NCI-H2107 treated with DMSO at 0.1 percent for 48 hours (cell line): ENCODE data around the gene MYMK.

Source experiments
- DNase-seq: peaks from one replicate; lab custom pipeline; 2025; ENCODE audit not compliant: unreplicated experiment; lab: John Stamatoyannopoulos, UW

MYMK gene

DNA sequence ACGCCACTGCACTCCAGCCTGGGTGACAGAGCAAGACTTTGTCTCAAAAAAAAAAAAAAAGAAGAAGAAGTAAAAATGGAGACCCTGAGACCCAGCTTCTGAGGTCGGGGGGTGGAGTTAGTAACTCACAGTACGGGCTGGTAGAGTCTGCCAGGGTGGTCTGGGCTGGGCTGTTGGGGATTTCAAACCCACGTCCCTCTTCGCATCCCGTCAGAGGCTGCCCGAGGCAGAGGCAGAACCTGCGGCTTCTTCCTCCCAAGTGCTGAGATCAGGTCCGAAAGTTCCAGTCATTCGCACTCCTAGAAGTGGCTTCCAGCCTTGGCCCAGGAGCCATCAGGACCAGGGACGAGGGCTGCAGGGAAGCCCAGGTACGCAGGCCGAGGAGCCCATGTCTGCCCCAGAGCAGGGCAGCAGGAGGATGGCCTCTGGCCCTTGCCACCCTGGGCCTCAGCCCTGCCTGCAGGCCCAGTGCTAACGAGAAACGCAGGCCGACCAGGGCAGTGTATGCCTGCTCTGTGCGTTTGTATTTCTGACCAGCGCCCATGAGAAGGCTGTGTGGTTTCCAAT, 36.0 kb downstream of the MYMK start:
- DNase-seq = no peak

DNA sequence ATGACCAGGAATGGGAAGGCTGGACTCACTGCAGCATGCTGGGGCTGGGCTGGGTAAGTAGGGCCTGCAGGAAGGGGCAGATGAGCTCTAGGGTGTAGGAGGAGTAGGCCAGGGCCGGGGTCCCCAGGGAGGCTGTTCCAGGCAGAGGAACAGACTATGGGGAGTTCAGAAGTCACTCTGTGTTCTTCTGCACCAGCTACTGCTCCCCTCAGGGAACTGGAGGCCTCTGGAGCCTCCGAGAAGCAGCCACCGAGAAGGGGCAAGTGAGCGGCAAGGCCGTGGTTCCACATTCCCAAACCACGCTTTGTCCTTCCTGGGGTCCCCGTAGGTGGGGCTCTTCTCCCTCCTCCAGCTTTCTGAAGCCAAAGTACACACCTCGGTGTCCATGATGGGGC, 37.4 kb downstream of the MYMK start:
- no peak for DNase-seq

DNA sequence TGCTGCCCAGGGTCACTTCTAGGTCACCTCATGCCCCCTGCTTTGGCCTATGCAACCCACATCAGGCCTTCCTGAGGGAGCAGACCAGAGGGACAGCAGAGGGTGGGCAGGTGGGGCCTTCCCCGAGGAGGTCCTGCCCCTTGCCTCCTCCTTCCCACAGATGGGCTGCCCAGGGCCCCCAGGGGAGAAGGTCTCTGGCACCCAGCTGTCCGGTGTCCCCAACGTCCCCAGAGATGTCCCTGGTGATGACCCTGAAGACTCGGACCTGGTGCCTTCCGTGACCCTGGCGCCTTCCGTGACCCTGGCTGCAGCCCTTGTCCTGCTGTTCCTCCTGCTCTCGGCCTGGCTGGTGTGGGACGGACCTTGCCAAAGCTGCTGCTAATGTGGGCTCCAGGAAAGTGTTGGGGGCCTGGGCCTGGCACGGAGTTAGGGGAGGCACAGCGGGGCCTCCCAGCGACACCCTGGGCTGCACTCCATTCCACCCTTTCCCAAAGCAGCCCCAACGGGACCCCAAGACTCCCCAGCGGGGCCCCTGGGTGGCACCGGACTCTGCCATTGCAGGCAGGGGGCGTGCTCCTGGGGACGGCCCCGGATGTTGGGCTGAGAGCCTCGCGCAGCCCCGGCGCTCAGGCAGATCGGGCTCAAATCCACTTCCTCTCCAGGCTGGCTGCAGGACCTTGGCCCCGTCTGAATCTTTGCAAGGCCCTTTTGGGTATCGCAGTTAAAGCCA, 39.1 kb downstream of the MYMK start:
- no peak for DNase-seq

DNA sequence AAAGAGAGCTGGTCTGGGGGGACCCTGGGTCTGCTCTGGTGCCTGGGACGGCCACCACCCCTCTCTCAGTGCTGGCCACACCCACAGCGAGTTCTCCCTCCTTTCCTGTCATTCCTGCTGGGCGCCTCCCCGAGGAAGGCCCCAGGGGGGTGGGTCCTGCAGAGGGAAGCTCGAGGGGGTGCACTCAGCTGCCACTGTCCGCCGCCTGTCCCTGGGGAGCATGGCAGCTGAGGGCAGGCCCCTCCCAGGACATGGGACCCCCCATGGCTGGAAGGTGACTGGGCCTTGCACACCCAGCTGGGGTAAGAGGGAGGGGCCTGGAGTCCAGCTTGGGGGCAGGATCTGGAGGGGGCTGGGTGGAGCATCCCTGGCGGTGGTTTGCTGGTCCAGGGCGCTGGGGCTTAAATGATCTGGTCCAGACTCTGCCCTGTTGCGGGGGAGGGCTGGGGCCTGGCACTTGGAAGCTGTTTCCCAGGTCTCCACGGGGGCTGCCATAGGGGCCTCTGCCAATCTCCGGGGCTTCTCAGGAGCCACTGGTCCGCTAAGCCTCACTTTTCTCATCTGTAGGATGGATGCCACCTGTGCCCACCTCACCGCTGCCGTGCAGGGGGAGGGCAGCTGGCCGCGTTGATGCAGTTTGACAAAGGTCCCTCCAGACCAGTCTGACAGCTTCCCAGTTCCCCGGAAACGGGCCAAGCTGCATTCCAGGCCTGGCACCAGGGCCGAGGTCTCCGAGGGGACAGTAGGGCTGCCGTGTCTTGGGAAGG, 39.9 kb downstream of the MYMK start:
- DNase-seq = no peak

DNA sequence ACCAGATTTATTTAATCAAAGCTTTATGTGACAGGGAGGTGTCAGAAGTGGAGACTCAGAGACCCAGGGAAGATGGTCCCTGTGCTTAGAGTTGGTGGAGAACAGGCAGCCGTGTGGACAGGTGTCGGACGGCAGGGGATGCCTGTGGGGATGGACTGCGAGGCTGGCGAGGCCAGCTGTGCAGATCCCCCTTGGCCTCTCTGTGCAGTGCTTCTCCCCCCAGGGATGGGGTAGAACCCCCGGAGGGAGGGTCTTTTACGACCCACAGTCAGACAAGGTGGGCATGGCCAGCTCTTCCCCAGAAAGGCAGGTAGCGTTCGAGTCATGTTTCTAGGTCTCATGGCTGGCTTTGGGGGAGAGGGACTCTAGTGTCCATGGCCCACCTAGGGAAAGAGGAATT, 41.1 kb downstream of the MYMK start:
- DNase-seq = no peak

DNA sequence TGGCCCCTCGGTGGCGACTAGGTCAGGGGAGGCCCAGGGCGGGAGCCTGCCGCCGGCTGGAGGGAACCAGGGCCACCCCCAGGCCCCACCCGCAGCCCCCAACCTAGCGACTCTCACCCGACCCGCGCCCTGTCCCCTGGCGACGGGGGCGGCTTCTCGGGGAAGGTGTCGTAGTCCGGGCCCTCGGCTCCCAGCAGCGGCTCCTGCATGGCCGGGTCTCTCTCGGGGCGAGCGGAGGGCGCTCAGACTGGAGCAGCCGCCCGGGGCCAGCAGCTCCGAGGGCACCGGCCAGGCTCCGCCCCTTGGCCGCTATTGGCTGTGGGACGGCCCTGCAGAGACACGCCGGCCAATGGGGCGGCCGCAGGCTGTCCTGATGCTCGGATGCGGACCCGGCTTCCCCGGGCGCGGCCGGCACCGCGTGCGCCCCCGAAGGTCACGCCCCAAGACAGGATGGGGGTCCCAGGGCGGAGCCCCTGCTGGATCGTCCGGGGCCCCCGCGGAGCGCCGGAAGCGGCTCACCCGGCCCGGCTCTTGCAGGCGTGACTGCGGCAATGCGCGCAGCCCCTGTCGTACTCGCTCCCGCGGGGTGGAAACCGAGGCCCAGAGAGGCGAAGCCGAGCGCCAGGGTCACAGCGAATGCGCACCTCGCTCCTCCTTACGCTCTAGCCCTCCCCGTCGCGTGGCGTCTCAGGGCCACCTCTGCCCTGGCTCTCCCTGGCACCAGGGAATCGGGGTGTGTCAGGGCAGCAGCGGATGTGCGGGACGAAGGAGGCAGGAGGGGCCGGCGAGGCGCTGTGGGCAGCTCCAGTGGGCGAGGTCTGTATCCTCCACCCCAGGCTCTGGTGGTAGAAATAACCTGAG, 45.7 kb downstream of the MYMK start, which contains the start of gene SLC2A6:
SLC2A6 (minus strand) TSS at position 249 of the 861 bp plus-strand sequence; CDS start at position 209, 40 bp downstream.
- DNase-seq = peak; percentile 34

DNA sequence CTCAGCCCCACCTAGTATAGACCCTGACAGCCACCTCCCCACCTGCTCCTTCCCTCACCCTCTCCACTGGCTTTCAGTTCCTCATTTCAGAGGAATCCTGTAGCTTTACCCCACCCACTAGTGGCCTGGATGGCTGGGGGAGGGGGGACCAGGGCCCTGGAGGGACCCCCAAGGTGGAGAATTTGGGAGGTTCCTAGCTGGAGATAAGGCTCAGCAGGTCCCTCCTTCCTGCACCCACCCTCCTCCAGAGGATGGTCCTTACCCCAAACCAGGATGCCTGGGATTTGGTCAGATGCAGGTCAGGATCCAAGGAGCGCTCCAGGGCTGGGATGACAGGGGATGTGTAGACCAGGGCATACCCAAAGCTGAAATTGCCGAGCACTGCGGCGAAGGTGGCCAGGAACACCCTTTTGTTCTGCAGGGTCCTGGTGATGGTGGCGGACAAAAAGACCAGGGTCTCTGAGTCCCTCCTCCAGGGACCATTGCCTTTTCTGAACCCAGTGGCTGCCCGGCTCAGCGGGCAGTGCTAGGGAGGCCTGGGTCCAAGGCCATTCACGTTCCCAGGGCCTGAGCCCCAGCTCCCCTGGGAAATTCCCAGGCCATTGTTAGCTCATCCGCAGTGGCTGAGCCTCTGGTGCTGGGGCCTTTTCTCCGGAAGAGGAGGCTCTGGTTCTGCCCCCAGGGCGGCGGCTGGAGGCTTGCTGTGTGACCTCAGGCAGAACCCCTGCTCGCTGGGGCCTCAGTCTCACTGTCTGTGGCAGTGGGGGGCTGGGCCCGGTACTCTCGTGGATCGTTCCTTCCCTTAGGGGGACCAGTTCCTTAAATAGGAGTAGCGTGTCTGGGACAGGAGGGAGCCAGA, 46.5 kb downstream of the MYMK start:
- DNase-seq = no peak

DNA sequence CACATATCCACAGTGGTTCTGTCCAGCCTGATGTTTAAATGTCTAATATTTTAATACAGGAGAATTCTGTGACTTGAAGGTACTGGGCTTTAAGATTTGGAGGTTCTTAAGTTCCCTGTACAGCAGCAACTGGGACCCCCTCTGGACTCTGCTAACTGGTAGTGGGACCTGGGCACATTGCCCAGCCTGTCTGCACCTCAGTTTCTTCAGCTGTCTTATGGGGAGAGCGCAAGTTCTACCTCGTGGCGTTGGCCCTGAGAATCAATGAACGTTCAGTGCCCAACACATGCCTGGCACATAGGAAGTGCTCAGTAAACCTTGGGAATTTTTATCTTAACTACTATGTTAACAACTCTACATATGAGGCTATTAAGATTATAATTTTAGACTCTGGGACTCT, 47.3 kb downstream of the MYMK start:
- no peak for DNase-seq

DNA sequence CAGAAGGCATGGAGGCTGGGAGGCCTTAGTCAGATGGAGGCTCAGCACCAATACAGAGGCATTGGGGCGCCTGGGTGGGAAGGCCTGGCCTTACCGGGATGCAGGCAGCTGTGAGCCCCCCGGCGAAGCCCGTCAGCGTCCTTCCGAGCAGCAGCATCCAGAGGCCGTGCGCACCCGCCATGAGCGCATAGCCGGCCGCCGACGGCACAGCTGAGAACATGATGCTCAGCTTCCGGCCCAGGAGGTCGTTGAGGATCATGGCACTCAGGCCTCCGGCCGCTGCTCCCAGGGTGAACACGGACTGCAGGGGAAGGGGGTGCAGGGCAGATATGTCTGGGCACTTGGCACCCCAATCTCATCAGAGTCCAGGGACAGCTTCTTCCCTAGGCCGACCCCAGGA, 47.8 kb downstream of the MYMK start:
- DNase-seq = no peak

DNA sequence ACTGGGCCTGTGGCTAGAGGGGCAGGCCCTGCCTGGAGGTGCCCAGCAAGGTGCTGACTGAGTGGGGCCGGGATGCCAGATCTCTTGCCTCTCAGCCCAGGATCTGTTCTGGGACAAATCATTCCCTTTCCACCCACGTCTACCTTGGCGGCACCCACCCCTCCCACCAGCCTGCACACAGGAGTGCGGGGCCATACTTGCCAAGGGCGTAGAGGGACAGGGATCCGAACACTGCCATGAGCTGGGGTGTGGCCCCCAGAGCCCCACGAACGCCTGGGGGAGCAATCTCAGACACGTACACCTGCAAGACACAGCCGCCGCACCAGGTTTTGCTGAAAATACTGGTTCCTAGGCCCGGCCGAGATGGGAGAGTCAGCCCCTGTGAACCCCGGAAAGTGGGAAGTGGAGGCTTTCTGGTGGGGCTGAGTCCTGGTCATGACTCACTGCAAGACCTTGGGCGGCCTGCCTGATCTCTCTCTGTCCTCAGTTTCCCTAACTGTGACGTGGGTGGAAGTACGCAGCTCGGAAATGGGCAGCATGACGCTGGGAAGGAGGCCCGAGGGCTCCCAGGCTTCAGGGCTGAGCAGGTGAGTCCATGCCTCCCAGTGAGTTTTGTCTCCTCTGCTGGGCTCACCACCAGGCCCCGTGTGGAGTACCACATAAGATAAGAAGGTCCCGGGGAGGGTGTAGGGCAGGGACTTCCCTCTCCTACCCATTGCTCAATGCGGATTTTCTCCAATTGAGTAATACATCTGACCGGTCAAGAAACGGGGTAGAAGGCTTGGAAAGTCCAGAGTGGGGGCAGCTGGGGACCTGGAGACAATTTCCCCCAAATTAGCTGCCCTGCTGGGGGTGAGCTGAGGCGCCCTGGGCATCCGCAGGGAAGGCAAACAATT, 48.5 kb downstream of the MYMK start:
- no peak for DNase-seq

DNA sequence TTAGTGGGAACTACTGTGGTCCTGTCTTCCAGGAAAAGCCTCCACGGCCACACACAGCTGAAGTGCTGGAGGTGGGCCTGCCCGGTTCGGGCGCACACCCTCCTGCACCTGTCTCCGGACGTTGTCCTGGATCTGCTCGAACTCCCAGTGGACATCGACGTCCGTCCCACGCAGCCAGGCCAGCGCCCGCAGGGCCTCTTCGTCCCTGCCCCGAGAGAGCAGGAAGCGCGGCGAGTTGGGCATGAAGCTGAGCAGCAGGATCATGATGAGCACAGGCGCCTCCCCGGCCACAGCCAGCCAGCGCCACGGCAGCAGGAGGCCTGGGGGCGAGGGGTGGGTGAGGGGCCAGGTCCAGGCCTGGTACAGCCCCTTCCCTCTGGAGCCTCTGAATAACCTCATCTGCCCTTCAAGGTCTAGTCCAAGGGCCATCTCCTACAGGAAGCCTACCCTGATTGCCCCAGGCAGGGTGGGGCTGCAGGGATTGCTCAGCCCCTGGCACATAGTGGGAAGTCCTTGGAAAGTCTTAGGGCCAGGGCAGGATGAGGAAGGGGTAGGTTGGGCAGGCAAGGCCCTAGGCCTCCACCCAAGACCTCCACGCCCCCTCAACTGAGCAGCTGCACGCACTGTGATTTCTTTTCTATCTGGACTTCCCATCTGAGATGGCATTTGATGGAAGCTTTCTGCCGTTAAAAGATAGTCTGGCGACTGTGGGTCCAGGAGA, 49.3 kb downstream of the MYMK start:
- DNase-seq = no peak

DNA sequence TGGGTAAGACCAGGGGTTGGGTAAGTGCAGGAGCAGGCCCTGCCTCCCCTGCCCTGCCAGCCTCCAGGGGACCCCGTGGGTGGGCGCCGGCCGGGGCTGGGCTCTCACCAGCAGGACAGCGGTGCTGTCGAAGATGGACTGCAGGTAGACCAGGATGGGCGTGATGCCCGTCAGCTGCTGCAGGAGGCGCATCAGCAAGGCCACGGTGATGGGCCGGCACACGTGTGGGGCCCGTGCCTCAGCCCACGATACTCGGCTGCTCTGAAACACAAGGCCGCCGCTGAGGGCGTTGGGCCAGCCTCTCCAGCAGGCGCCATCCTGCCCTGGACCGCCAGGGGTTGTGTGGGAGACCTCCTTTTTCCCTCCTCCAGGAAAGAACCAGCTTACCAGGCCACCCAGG, 49.9 kb downstream of the MYMK start:
- no peak for DNase-seq

DNA sequence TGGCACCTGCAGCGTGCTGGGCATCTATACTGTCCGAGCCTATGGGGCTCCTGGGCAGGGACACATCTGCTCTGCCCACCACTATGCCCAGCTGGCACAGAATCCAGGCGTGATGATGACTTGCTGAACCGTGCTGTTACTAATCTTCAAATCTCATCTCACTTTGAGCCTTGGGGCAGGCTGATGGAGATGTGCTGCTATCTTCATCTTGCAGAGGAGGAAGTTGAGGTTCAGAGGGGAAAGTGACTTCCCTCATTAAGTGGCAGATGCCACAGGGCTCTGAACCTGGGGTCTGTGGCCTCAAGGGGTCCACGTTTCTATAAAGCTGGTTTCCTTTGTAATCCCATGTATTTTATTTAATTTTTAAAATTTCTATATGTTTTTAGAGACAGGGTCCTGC, 50.5 kb downstream of the MYMK start:
- DNase-seq = no peak

DNA sequence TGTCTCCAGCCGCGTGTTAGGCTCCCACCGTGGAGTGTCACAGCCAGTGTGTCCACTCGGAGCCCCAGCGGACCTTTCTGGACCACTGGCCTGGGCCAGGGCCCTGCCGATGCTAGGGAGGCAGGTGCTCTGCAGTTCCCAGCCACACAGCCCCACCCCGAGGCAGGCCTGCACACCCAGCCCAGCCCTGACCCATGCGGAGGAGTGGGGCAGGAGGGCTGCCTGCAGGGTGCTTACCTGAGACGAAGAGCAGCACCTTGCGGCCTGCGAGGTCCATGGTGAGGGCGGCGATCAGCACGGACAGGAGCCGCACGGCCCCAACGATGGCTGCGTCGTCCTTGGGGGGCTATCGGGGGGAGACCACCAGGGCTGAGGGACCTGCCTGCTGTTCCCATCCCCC, 51.0 kb downstream of the MYMK start:
- DNase-seq = no peak

DNA sequence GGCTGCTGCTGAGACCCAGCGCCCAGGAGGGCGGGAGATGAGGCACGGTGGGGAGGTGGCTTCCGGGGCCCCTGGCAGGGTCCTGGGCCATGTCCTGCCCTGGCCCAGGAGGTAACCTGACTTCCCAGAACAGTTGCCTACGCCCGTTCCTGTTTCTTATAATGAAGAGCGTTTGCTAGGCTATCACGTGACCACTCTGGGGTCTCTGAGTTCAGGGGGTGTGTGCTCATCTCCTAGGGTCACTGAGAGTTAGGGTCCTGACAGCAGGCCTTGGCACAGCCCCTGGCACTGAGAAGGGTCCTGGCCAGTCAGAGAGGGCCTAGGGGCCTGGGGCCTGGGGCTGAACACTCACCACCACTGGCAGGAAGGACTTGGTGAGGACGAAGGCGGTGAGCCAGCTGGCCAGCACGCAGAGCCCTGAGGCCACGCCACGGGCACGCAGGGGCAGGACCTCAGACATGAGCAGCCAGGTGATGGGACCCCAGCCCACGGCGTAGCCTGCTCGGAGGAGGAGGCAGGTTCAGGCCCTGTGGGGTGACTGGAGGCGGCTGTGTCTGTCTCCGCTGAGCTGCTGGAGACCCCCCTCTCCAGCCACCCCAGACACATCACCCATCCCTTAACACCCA, 51.9 kb downstream of the MYMK start:
- DNase-seq = no peak

DNA sequence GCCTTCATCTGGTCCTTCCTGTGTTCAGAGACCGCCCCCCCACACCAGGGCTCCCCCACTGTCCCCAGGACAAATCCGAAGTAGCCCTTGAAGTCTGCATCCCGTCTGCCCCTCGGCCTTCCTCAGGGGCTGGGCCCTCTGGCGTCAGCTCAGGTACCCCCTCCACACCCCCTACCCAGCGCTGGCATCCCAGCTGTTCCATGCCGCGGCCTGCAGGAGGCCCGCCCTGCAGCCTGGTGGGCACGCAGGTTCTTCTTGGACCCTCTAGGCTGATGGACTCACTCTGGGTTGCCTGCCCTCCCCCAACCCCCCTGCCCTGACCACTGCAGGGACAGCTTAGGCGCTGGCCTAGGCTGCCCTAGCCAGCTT, 52.5 kb downstream of the MYMK start:
- DNase-seq = no peak

DNA sequence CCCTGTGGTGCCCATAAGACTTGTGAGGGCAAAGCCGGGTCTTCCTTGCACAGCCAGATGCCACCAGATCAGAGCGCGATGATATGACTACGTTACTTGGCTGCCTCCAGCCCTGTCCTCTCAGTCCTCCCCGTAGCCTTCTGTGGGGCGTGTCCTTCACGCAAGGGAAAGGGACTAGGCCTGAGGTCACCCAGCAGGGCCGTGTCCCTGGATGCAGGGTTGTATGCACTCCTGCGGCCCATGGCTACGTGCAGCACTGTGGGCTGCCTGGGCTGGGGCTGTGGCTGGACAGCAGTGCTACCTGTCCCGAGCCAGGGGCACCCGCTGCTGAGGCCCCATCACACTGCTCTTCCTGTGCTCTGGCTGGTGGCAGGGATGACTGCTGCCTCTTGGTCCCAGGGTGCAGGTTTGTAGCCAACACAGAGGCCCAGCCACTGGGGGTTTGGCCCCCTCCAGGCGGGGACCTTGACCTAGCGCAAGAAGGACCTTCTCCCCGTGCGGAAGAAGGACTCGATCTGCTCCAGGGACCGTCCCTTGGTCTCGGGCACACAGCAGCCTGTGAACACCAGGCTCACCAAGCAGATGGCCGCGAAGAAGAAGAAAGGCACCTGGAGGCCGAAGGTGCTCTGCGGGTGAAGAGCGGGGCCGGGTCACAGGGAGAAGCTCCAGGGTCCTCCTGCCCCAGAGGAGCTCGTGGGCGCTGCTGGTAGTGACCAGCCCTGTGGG, 53.0 kb downstream of the MYMK start:
- no peak for DNase-seq

DNA sequence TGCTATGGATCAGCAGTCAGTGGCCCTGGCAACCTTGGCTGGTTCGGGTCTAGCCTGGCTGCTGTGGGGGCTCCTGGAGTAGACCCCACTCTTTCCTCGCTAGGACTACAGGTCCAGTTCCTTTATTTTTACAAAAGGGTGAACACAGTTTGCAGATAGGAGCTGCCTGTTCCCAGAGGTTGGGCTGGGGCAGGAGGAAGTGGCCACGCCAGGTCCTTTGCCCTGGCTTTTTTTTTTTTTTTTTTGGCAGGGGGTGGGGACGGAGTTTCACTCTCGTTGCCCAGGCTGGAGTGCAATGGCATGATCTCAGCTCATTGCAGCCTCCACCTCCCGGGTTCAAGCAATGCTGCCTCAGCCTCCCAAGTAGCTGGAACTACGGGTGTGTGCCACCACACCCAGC, 53.8 kb downstream of the MYMK start:
- no peak for DNase-seq
